Fibroblast of lung (primary cell): ENCODE measurements around the gene JOSD2. TPM values are rescaled to one million over a fixed set of nuclear protein-coding genes. Genes with fewer than 3 reads are reported as not detected.

Experiments
- DNase-seq, 2 donors: peaks; one replicate each; pipeline versions ENCODE4 v3.0.0 to v3.0.0-alpha.2; 2010; ENCODE audit warnings: low read depth in 2 of 2
- H2AFZ ChIP-seq: 2 replicates; pipeline ENCODE4 v1.5.1; 2012; ENCODE audit warnings: low read length, control low read depth, inconsistent platforms
- H3K27ac ChIP-seq: 2 replicates; pipeline ENCODE4 v1.5.1; 2011; ENCODE audit warnings: low read length, control low read depth; ENCODE audit not compliant: insufficient read depth
- H3K27me3 ChIP-seq: 2 replicates; pipeline ENCODE4 v1.5.1; 2011; ENCODE audit warnings: mild to moderate bottlenecking, low read length; ENCODE audit not compliant: control insufficient read depth, insufficient read depth
- H3K36me3 ChIP-seq: 2 replicates; pipeline ENCODE4 v1.5.1; 2011; ENCODE audit warnings: low read length; ENCODE audit not compliant: control insufficient read depth, insufficient read depth
- H3K4me1 ChIP-seq: 2 replicates; pipeline ENCODE4 v1.5.1; 2011; ENCODE audit warnings: low read length; ENCODE audit not compliant: control insufficient read depth, insufficient read depth; ENCODE audit errors: extremely low read depth
- H3K4me2 ChIP-seq: 2 replicates; pipeline ENCODE4 v1.5.1; 2011; ENCODE audit warnings: low read length, control low read depth; ENCODE audit not compliant: insufficient read depth; ENCODE audit errors: extremely low read depth
- H3K4me3 ChIP-seq, 4 experiments: fragments of 200-600 bp in 1 of 4; sonication (generic) in 1 of 4; replicated peaks in 1 of 4; 2 replicates each; pipeline ENCODE4 v1.5.1; 2011 to 2016; ENCODE audit warnings: low read length in 4 of 4, low read depth in 3 of 4, mild to moderate bottlenecking in 3 of 4, control low read depth in 2 of 4, inconsistent platforms in 1 of 4, mixed read lengths in 1 of 4; ENCODE audit not compliant: insufficient read depth in 1 of 4; ENCODE audit errors: control extremely low read depth in 1 of 4
- H3K79me2 ChIP-seq: 2 replicates; pipeline ENCODE4 v1.5.1; 2012; ENCODE audit warnings: mild to moderate bottlenecking, low read length, inconsistent platforms; ENCODE audit not compliant: control insufficient read depth, insufficient read depth
- H3K9ac ChIP-seq: 2 replicates; pipeline ENCODE4 v1.5.1; 2011; ENCODE audit warnings: mild to moderate bottlenecking, low read length, control low read depth; ENCODE audit not compliant: insufficient read depth
- H3K9me3 ChIP-seq: 2 replicates; pipeline ENCODE4 v1.5.1; 2012; ENCODE audit warnings: low read depth, low read length; ENCODE audit not compliant: control insufficient read depth, insufficient read depth
- H4K20me1 ChIP-seq: 2 replicates; pipeline ENCODE4 v1.5.1; 2011; ENCODE audit warnings: low read length; ENCODE audit not compliant: control insufficient read depth, insufficient read depth; ENCODE audit errors: extremely low read depth
- CTCF ChIP-seq, 2 donors: IDR thresholded peaks in 1 of 2; conservative IDR thresholded peaks in 1 of 2; 1 replicate in 1 of 2; 2 replicates in 1 of 2; pipeline ENCODE4 v1.5.1; 2011 to 2012; ENCODE audit warnings: low read length in 2 of 2, control low read depth in 1 of 2, inconsistent platforms in 1 of 2, low read depth in 1 of 2, mild to moderate bottlenecking in 1 of 2
- EZH2 ChIP-seq: IDR thresholded peaks from 2 replicates; pipeline ENCODE4 v1.5.1; 2012; ENCODE audit warnings: low read length, control low read depth, mild to moderate bottlenecking; ENCODE audit errors: missing control alignments
- polyA plus RNA-seq, 2 donors: library from polyadenylated mRNA; depleted of rRNA in 1 of 2; stranded (reverse) in 1 of 2; unstranded in 1 of 2; fragments of >200 nt; gene quantifications; 2 replicates each; pipeline ENCODE4 v1.2.1, GENCODE V29; 2011 to 2012; ENCODE audit warnings: missing spikeins in 1 of 2
- total RNA-seq: library from RNA; depleted of rRNA; stranded (reverse); fragments of >200 nt; gene quantifications from 2 replicates; pipeline ENCODE4 v1.2.1, GENCODE V29; 2014

Gene JOSD2
- total and polyA plus RNA-seq, 2 donors (not counting 1 experiment from before 2014, with no cell fraction given), result 17.3 to 48.6 TPM

GRCh38 chr19:50464348-50464747, 46.6 kb downstream of the JOSD2 start:
- Histone ChIP-seq H3K27me3 (peaks cover 3% of the 10 kb centered on the region), H3K4me3 (no peak overlapping the region), H2AFZ (no peak overlapping the region), H4K20me1 (no peaks in the 10 kb centered on the region), H3K9me3 (no peaks in the 10 kb centered on the region), H3K27ac (no peak overlapping the region), H3K79me2 (no peaks in the 10 kb centered on the region), H3K9ac (no peak overlapping the region), H3K4me1 (peaks cover 2% of the 10 kb centered on the region), H3K4me2 (no peak overlapping the region), H3K36me3 (no peaks in the 10 kb centered on the region)
- TF ChIP-seq CTCF (conservative IDR thresholded peaks at IDR 0.05 in 1 of 2, IDR thresholded peaks at IDR 0.05 in 1 of 2; ENCODE audit: low read depth in 1 of 2, low read length in 2 of 2) (no peak), EZH2 (no peak)
- no peak for DNase-seq

GRCh38 chr19:50462970-50463369, 48.0 kb downstream of the JOSD2 start:
- H4K20me1 ChIP-seq, result no peaks in the 10 kb centered on the region
- H3K4me2 ChIP-seq, result no peak overlapping the region
- H3K4me3 ChIP-seq, result no peak overlapping the region
- peaks cover 6% of the 10 kb centered on the region for H3K27me3 ChIP-seq
- peaks cover 2% of the 10 kb centered on the region for H3K4me1 ChIP-seq
- no peak overlapping the region for H2AFZ ChIP-seq
- H3K9ac ChIP-seq, result no peak overlapping the region
- no peak for TF ChIP-seq CTCF (conservative IDR thresholded peaks at IDR 0.05 in 1 of 2, IDR thresholded peaks at IDR 0.05 in 1 of 2; ENCODE audit: low read depth in 1 of 2, low read length in 2 of 2)
- no peak for TF ChIP-seq EZH2
- H3K36me3 ChIP-seq, result no peaks in the 10 kb centered on the region
- H3K27ac ChIP-seq, result no peak overlapping the region
- H3K79me2 ChIP-seq, result no peaks in the 10 kb centered on the region
- DNase-seq, result no peak
- no peaks in the 10 kb centered on the region for H3K9me3 ChIP-seq

GRCh38 chr19:50461066-50461875, 49.7 kb downstream of the JOSD2 start:
- DNase-seq, result peak; percentile 49 to 67
- Histone ChIP-seq H4K20me1 (no peaks in the 10 kb centered on the region), H3K36me3 (no peaks in the 10 kb centered on the region), H3K4me3 (no peak overlapping the region), H3K27ac (no peak overlapping the region), H3K4me2 (no peak overlapping the region), H3K27me3 (peaks cover 9% of the 10 kb centered on the region), H3K79me2 (no peaks in the 10 kb centered on the region), H2AFZ (no peak overlapping the region), H3K9me3 (no peaks in the 10 kb centered on the region), H3K9ac (no peak overlapping the region), H3K4me1 (peaks cover 2% of the 10 kb centered on the region)
- TF ChIP-seq EZH2, result no peak
- TF ChIP-seq CTCF (conservative IDR thresholded peaks at IDR 0.05 in 1 of 2, IDR thresholded peaks at IDR 0.05 in 1 of 2; ENCODE audit: low read depth in 1 of 2, low read length in 2 of 2), result peak; percentile 90 to 92
